ENCODE results near the gene PDXP. TPM values are rescaled to one million over a fixed set of nuclear protein-coding genes. Genes with fewer than 3 reads are reported as not detected.

The PDXP gene
- total and polyA plus RNA-seq, 2 of the 13 experiments (the other 11 are each of a cell fraction or from before 2014, with no cell fraction given): 58.2 to 70.6 TPM

DNA sequence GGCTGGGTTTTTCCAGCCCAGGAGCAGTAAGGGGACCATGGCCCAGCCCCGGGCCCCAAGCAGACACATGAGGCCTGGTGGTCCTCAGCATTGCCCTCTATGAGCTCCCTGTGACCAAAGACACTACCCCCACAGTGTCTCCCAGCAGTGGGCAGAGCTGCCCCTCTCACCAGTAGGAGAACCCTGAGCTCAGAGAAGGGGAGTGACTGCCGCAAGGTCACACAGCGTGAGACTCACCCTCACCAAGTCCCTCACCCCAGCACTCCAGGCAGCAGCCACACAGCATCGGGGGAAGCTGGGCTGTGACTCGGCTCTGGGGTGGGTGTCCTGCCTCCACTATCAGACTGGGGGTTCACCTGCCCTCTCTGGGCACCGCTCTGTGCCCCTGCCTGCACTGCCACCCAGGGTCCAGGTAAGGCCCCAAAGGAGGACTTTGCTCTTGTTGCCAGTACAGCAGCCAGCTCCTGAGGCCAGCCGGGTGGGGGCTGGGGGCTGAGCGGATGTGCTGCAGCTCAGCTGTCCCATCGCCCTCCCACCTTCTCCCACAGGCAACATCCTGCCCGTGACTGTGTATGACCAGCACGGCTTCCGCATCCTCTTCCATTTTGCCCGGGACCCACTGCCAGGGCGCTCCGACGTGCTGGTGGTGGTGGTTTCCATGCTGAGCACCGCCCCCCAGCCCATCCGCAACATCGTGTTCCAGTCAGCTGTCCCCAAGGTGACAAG is 26.9 kb upstream of the PDXP start (continued):
- TF ChIP-seq ZBTB10 (CRISPR knock-in tag; IDR thresholded peaks at IDR 0.05; ENCODE audit: borderline replicate concordance) (no peak), MZF1 (CRISPR knock-in tag; IDR thresholded peaks at IDR 0.05; ENCODE audit: borderline replicate concordance) (peak; percentile 69; the same call in 1 of the 2 replicates), SRSF1 (optimal IDR thresholded peaks at IDR 0.05; ENCODE audit: low read depth, low read length) (peak; percentile 97), ZMYM3 (CRISPR knock-in tag; IDR thresholded peaks at IDR 0.05) (peak; percentile 99), SOX13 (IDR thresholded peaks at IDR 0.05) (no peak), SOX13 (CRISPR knock-in tag; conservative IDR thresholded peaks at IDR 0.05 in 1 of 2, IDR thresholded peaks at IDR 0.05 in 1 of 2) (peak in 1 of 2 experiments; percentile 34; a peak in 1 of 4 replicates), MAZ (IDR thresholded peaks at IDR 0.05; ENCODE audit: borderline replicate concordance, low read depth, low read length) (peak; percentile 48; the same call in 1 of the 2 replicates), MAZ (CRISPR knock-in tag; IDR thresholded peaks at IDR 0.05; ENCODE audit: low read depth) (peak; percentile 86; the same call in 1 of the 2 replicates), ZNF572 (CRISPR knock-in tag; IDR thresholded peaks at IDR 0.05) (no peak), NR2C2 (CRISPR knock-in tag; IDR thresholded peaks at IDR 0.05; ENCODE audit: borderline replicate concordance) (peak; percentile 27; the same call in 1 of the 2 replicates), FOXO1 (CRISPR knock-in tag; IDR thresholded peaks at IDR 0.05) (peak; percentile 82; the same call in 1 of the 2 replicates), RARA (CRISPR knock-in tag; IDR thresholded peaks at IDR 0.05) (peak; percentile 46), ZNF350 (CRISPR knock-in tag; IDR thresholded peaks at IDR 0.05; ENCODE audit: borderline replicate concordance, low read depth) (0 out of 2 replicates have a peak, but pooled peaks have one; percentile 57), HNRNPL (IDR thresholded peaks at IDR 0.05; ENCODE audit: low read depth, low read length) (peak; percentile 100), ZBTB21 (CRISPR knock-in tag; IDR thresholded peaks at IDR 0.05) (no peak), CTCF (CRISPR knock-in tag; IDR thresholded peaks at IDR 0.05) (peak; percentile 37), FOXM1 (CRISPR knock-in tag; IDR thresholded peaks at IDR 0.05) (no peak), HOXA9 (CRISPR knock-in tag; IDR thresholded peaks at IDR 0.05; ENCODE audit: borderline replicate concordance) (no peak), ZNF567 (CRISPR knock-in tag; IDR thresholded peaks at IDR 0.05; ENCODE audit: borderline replicate concordance) (peak; percentile 81; the same call in 1 of the 2 replicates)
- TF ChIP-seq, protein P1, sequence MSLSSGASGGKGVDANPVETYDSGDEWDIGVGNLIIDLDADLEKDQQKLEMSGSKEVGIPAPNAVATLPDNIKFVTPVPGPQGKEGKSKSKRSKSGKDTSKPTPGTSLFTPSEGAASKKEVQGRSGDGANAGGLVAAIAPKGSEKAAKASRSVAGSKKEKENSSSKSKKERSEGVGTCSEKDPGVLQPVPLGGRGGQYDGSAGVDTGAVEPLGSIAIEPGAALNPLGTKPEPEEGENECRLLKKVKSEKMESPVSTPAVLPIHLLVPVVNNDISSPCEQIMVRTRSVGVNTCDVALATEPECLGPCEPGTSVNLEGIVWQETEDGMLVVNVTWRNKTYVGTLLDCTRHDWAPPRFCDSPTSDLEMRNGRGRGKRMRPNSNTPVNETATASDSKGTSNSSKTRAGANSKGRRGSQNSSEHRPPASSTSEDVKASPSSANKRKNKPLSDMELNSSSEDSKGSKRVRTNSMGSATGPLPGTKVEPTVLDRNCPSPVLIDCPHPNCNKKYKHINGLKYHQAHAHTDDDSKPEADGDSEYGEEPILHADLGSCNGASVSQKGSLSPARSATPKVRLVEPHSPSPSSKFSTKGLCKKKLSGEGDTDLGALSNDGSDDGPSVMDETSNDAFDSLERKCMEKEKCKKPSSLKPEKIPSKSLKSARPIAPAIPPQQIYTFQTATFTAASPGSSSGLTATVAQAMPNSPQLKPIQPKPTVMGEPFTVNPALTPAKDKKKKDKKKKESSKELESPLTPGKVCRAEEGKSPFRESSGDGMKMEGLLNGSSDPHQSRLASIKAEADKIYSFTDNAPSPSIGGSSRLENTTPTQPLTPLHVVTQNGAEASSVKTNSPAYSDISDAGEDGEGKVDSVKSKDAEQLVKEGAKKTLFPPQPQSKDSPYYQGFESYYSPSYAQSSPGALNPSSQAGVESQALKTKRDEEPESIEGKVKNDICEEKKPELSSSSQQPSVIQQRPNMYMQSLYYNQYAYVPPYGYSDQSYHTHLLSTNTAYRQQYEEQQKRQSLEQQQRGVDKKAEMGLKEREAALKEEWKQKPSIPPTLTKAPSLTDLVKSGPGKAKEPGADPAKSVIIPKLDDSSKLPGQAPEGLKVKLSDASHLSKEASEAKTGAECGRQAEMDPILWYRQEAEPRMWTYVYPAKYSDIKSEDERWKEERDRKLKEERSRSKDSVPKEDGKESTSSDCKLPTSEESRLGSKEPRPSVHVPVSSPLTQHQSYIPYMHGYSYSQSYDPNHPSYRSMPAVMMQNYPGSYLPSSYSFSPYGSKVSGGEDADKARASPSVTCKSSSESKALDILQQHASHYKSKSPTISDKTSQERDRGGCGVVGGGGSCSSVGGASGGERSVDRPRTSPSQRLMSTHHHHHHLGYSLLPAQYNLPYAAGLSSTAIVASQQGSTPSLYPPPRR (CRISPR knock-in tag; IDR thresholded peaks at IDR 0.05; ENCODE audit: borderline replicate concordance): peak; percentile 62; the same call in 1 of the 2 replicates

Measured in HepG2 (cell line).